Measurements from ENCODE around the gene CNTNAP2. TPM values are rescaled to one million over a fixed set of nuclear protein-coding genes. Genes with fewer than 3 reads are reported as not detected.

The CNTNAP2 gene
- total RNA-seq, 1 experiment from 2014 or later: 64.5 TPM

DNA sequence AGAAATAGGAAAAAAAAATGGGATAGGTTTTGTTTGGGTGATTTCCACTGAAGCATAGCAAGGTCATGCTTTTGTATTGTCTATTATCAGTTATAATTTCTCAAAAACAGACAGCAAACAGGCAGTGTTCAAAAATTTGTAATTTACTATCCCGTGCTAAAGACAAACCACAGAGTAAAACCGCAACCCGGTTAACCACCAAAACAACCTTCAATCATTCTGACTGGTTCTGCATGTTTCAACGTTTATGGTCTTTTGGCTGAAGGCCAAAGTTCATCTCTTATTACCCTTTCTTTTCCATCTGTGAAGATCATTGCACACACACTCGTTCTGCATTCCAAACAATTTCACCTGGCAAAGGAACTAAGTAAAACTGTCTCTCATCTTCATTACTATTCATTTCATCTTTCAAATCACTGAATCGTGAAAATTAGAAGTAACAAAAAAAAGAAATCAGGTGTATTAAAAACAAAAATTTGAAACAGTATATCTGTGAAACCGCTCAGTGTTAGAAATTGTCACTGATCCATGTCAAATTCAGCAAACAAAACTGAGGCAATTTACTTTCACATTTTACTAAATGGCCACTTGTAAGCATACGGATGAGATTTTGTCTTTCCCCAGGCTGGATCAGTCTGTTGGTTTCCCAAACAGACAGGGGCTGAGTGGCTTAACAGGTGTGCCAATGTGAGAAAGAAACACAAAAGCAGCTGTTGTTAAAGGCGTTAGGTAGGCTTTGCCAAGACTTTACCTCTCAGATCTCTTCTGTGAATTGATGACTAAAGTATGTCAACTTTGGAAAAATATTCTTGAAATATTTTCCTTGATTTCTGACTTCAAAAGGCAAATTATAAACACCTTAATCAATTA lies 539.6 kb downstream of the CNTNAP2 start:
- 0 out of 2 replicates have a peak, but pooled peaks cover 2% of the 10 kb centered on the region for H3K4me1 ChIP-seq (ENCODE audit: insufficient read depth, low read length)
- no peak overlapping the region for H4K91ac ChIP-seq (ENCODE audit: insufficient read length, low read depth, low read length)
- no peak overlapping the region for H2BK15ac ChIP-seq (ENCODE audit: low read depth, low read length)
- no peak overlapping the region for H2AFZ ChIP-seq (ENCODE audit: low read length)
- TF ChIP-seq, protein P1, sequence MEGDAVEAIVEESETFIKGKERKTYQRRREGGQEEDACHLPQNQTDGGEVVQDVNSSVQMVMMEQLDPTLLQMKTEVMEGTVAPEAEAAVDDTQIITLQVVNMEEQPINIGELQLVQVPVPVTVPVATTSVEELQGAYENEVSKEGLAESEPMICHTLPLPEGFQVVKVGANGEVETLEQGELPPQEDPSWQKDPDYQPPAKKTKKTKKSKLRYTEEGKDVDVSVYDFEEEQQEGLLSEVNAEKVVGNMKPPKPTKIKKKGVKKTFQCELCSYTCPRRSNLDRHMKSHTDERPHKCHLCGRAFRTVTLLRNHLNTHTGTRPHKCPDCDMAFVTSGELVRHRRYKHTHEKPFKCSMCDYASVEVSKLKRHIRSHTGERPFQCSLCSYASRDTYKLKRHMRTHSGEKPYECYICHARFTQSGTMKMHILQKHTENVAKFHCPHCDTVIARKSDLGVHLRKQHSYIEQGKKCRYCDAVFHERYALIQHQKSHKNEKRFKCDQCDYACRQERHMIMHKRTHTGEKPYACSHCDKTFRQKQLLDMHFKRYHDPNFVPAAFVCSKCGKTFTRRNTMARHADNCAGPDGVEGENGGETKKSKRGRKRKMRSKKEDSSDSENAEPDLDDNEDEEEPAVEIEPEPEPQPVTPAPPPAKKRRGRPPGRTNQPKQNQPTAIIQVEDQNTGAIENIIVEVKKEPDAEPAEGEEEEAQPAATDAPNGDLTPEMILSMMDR (conservative IDR thresholded peaks at IDR 0.05): no peak
- no peak overlapping the region for H3K27ac Mint-ChIP-seq
- no peaks in the 10 kb centered on the region for H3K36me3 Mint-ChIP-seq (ENCODE audit: insufficient read depth in 1 of 3, low read depth in 3 of 3)
- no peak overlapping the region for H3K27ac ChIP-seq (ENCODE audit: insufficient read length, low read depth, low read length)
- H2BK12ac ChIP-seq (ENCODE audit: insufficient read length, low read depth, low read length): no peak overlapping the region
- H3K79me2 ChIP-seq (ENCODE audit: insufficient read depth, low read length): no peaks in the 10 kb centered on the region
- H2BK120ac ChIP-seq (ENCODE audit: low read depth, low read length, poor library complexity, severe bottlenecking): no peak overlapping the region
- H3K9me3 ChIP-seq (ENCODE audit: control insufficient read depth, low read depth, low read length): no peaks in the 10 kb centered on the region
- H3K4me2 ChIP-seq (ENCODE audit: insufficient read depth, insufficient read length, low read length): no peak overlapping the region
- H3K4me3 Mint-ChIP-seq: no peak overlapping the region
- no peaks in the 10 kb centered on the region for H3K9me3 Mint-ChIP-seq
- no peaks in the 10 kb centered on the region for H4K20me1 ChIP-seq (ENCODE audit: control insufficient read depth, insufficient read depth, insufficient read length)
- H3K56ac ChIP-seq (ENCODE audit: insufficient read length, low read depth, low read length): no peak overlapping the region
- H4K8ac ChIP-seq (replicated peaks; ENCODE audit: insufficient read length, low read depth, low read length): no peak overlapping the region
- no peak overlapping the region for H3K23ac ChIP-seq (ENCODE audit: insufficient read length, low read depth, low read length)
- no peak overlapping the region for H3K4ac ChIP-seq (ENCODE audit: low read depth, low read length)
- no peak overlapping the region for H3T11ph ChIP-seq (ENCODE audit: low read length)
- H3K14ac ChIP-seq (ENCODE audit: insufficient read depth, low read length): no peak overlapping the region
- no peaks in the 10 kb centered on the region for H3K27me3 ChIP-seq (ENCODE audit: insufficient read depth, low read length)
- H3K18ac ChIP-seq (ENCODE audit: insufficient read length, low read depth, low read length): no peak overlapping the region
- H3K79me1 ChIP-seq (ENCODE audit: insufficient read depth, low read depth, low read length, poor library complexity, severe bottlenecking): no peaks in the 10 kb centered on the region
- no peaks in the 10 kb centered on the region for H3K23me2 ChIP-seq (ENCODE audit: insufficient read length, low read depth, low read length, poor library complexity, severe bottlenecking)
- H3K4me1 Mint-ChIP-seq: peaks cover 8 to 10% of the 10 kb centered on the region in 2 experiments
- no peak overlapping the region for H2BK5ac ChIP-seq (ENCODE audit: insufficient read length, low read length)
- no peak for DNase-seq
- no peak overlapping the region for H4K5ac ChIP-seq (ENCODE audit: insufficient read length, low read depth, low read length)
- no peaks in the 10 kb centered on the region for H3K27me3 Mint-ChIP-seq (ENCODE audit: low read depth)
- no peak overlapping the region for H2BK20ac ChIP-seq (ENCODE audit: low read depth, low read length, poor library complexity, severe bottlenecking)
- no peak overlapping the region for H2AK5ac ChIP-seq (ENCODE audit: insufficient read length, low read length)
- no CpG with 5 or more reads among the region's 9 CpGs for WGBS (ENCODE audit: extremely low coverage, insufficient read length, low lambda C conversion rate)
- no peak overlapping the region for H3K9ac ChIP-seq (ENCODE audit: extremely low read depth, insufficient read length, low read length)
